Fibroblast of skin of right biceps (primary cell): ENCODE measurements around the gene HOXD3.
A peak's percentile ranks its signal among the peaks of the same experiment; 100 is the strongest.

Experiments used
- DNase-seq: peaks from one replicate; pipeline ENCODE4 v3.0.0-alpha.2; 2013

HOXD3 gene

DNA sequence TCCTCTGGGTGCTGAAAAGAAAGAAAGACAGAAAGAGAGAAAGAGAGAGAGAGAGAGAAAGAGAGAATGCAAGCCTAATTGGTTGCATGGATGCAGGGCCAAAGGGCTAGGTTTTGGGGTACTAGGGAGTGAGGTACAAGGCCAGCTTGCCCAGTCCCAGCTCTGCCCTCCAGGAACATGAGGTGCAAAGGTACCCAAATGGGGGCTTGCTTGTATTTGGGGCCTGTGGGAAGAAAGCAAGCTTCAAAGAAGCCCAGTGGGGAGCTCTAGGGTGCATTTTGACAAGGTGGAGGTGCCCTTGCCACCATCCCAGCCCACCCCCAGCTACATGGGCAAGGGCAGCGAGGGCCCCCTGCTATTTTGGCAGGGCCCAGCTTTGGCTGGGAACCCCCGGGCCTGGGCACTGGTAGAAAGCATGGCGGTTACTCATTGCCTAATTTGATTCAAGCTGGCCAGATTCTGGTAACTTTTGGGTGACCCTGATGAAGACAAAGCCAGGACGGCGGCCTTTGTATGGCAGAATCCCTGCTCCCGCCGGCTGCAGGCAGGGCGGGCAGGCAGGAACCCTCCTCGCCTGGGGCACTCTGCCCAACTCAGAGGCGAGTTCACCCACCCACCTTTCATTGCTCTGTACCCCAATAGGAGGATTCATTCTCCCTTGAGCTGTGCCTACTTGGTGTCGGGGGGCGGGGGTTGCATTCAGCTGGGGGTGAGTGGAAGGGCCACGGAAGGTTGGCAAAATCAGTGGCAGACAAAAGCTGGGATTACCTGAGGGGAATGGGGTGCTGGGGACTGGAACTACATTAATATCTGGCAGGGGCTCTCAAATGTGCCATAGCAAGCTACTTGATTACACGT lies 6.3 kb upstream of the HOXD3 start:
- no peak for DNase-seq

GRCh38 chr2:176151442-176152287 lies 5.4 kb upstream of the HOXD3 start, which contains the start of gene HOXD4:
Gene HOXD4 (plus strand): TSS chr2:176151550. CDS start chr2:176151634, 84 bp downstream.
- peak; percentile 68 for DNase-seq

DNA sequence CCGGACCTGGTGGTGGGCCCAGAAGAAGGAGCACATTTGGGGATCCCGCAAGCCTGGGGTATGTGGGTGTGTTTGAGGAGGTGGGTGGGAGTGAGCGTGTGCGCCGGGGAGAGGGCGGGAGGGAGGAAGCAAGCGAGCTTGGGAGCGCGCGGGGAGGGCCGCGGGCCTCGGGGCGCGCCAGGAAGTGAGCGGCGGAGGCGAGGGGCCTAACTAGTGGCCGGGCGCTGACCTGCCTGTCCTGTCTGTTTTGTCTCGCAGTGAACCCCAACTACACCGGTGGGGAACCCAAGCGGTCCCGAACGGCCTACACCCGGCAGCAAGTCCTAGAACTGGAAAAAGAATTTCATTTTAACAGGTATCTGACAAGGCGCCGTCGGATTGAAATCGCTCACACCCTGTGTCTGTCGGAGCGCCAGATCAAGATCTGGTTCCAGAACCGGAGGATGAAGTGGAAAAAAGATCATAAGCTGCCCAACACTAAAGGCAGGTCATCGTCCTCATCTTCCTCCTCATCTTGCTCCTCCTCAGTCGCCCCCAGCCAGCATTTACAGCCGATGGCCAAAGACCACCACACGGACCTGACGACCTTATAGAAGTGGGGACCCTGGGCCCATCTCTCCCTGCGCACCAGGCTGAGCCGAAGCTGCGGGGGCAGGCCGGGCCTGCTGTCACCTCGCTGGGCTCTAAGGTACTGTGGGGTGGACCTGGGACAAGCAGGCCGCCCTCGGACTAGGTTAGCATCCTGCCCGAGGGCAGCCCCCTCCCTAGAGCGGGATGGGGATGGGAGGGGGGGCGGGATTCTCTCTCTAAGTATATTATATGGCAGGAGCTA lies 4.5 kb upstream of the HOXD3 start:
- peak; percentile 61 for DNase-seq

GRCh38 chr2:176154576-176155252 lies 2.4 kb upstream of the HOXD3 start:
- DNase-seq, result no peak

DNA sequence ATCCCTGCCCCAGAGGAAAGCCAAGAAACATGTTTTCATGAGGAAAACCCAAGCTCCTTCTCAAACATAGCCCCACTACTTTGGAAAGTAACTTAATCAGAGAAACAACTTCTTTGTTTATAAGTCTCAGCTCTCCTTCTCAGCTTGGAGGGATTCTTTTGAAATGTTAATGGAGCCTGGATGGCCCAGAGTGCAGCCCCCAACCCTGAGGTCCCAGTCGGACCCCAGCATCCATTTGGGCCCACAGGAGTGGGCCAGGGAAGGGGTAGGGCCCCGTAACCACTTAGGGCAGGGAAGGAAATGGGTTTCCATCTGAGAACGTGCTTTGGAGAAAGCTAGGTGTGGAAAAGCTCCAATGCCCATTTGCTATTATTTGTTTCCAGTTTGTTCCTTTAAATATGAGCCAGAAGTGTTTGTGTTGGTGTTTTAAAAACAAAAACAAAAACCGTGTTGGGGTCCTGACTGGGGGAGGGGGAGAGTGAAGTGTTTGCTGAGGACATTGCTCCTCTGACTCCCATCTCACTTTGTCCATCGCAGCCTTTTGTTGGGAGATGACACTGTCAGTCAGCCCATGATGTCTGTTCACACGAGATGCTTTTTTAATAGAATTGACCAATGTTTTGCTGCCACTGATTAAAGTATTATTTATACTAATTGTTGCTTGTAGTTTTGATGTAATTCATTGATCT lies 1.6 kb upstream of the HOXD3 start:
- DNase-seq, result no peak

DNA sequence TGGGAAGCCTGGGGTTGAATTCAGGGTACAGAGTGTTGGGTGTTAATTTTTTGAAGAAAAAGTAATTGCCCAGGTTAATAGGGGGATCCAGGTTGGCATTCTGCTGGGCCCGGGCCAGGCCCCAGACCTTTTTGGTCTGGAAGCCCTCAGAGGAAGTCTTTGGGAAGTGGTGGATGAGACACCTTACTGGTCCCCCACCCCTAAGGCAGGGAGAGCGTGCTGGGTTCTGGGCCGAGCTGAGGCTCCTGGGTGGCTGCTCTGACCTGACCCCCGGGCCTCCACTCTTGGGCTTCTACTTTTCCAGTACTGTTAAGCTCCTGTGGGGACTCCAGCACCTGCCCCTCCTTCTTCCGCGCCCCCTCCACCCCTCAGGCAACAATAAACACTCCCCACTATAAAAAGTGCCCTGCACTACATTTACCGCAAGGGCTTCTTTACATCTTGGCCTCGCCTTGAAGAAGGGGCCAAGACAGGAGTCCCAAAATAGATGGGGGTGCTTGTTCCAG lies 753 bp upstream of the HOXD3 start:
- DNase-seq, result no peak

DNA sequence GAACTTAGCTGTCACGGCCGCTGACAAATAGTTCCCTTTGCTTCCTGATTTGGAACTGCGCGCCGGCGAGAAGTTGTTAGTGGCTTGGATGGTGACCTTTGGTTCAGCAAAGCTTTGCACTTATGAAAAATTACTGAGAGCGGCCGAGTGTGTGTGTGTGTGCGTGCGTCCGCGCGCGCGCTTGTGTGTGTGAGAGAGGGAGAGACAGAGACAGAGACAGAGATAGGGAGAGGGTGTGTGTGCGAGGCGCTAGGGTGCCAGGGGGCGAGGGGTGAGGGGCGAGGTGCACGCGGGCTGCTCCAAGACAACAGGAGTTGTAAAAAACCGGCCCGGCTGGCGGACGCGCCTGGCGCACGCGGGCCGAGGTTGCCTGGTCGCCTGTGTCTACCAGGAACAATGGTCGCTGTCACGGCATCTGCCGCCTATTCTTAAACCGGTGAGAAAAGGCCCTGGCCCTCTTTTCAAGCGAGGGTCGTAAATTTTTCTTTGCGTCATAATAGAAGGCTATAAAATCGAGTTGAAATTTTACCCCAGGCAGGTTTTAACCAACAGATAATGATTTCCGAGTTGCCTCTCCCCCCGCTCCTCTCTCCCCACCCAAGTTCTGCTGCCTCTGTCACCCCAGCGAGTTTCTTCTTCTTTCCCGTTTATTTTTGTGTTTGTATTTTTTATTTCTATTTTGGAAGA lies 535 bp downstream of the HOXD3 start:
- DNase-seq, result peak; percentile 59

DNA sequence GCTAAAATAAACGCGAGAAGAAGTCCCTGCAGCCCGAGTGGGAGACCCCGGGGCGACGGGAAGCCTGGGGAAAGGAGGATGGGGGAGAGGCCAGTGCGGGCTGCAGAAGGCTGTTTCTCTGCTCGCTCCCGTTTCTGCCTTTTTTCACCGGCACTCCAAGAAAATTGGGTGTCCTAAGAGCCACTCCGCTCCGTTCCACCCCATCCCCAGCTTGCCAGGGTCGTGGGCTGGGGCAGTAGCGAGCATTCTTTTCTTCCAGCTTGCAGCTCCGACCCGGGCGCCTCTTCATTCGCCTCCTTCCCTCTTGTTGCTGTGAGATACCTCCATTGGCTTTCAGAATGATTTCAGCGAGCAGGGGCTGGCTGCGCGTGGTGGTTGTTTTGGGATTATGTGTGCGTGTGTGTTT lies 1.1 kb downstream of the HOXD3 start:
- DNase-seq, result peak; percentile 68

DNA sequence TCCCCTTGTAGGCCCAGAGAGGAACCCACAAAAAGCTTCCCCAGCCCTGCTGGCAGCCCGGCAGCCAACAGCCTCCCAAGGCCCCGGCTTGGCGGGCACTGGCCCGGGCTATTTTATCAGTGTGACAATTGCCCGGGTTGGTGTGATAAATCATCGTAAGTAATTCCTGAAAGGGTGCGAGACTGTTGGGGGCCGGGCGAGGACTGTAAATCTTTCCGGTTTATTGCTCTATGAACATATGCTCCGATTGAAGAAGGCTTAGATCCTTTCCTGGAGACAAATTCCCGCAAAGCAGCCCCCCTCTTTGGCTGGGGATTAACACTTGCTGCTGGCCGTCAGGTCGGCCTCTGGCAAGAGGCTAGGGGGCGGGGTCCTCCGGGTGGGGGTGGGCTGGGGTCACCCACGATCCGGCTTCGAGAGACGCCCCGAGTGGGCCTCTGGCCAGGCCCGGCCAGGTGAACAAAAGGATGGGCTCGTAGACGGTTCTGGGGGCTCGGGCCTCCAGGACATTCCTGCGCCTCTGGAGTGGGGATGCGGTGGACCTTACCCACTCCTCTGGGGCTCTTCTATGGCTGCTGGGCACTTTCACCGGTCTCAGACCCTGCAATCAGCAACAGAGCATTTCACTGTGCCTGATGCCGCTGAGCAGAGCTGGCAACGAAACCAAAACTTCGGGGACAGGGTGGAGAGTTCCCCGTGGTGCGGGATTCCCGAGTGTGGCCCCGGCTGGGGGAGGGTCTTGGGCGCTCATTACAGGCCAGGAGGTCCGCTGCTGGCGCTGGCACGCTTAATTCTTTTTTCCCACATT lies 2.0 kb downstream of the HOXD3 start:
- peak; percentile 90 for DNase-seq

DNA sequence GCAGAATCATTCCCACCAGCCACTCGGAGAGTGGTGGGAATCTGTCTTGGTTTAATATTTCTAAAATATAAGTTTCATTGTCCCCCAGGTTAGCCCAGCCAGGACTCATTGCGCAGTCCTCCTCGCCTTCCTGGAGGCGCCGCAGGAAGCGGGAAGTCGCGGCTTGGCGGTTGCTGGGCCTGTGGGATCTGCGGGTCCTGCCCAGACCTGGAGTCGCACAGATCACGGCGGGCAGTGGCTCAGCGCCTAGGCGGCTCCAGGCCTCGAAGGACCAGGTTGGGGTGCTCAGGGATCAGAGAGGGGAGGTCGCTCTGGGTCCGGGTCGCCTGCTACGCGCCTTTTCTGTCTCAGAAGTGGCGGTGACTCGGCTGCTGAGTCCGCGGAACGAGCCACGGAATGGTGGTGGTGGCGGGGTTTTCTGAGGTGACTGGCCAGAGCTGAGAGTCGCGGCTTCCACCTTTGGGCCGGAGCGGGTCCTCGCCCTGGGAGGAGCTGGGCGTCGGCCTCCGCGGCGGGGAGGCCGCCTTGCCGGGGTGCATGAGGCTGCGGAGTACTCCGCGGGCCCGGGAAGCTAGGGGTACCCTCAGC lies 2.6 kb downstream of the HOXD3 start:
- DNase-seq, result peak; percentile 56

DNA sequence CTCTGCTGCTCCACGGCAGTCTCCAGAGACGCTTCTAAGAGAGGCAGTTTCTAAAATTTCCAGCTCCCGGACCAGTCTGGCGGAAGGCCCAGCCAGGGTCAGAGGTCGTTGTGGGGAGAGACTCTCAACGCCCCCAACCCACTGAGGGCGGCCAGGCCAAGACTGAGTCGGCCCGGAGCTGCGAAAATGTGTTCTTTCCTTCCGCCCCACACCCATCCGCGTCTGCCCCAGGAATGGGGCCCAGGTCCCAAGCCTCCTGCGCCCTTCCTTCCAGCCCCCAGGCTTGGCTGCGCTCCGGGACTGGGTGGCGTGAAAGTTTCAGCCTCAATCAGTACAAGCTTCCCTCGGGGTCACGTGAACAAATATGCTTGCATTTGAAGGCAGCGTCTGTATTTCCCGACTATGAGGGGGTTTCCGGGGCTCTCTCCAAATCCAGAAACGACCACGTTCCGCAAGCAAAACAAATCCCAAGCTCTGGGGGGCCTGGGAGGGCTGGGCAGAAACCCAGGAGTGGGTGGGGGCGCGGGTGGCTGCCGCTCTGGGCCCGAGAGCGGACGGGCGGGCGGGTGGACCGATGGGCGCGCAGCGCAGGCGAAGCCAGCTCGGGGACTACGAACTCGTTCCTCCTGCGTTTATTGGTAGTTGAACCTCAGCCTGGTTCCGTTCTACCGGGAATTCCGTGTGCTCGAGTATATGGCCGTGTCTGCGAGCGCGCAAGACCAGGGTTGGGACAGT lies 3.3 kb downstream of the HOXD3 start:
- peak; percentile 84 for DNase-seq

GRCh38 chr2:176160986-176161824 lies 4.1 kb downstream of the HOXD3 start:
- DNase-seq, result peak; percentile 66

- peak; percentile 93 for DNase-seq
Measured at GRCh38 chr2:176161825-176162626, 4.9 kb downstream of the HOXD3 start.

- no peak for DNase-seq
Measured at GRCh38 chr2:176162911-176163671, 6.0 kb downstream of the HOXD3 start.

DNA sequence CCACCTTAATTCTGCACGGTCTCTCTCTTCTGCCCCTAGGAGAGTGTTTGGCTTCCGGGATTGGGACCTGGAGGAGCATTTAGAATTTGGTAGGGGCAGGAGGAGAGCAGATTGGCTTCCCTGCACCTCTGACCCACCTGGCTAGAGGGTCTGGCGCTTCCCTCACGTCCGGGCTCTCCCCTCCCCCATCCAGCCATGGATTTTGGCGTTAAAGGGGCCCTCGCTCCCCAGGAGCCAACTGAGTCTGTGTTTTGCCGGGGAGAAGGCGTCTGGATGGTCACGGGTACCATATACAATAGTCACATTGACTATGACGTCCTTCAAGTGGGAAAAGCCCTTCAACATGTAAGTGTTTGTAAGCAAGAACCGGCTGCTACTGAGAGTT lies 6.6 kb downstream of the HOXD3 start:
- no peak for DNase-seq

GRCh38 chr2:176164201-176164600 lies 7.1 kb downstream of the HOXD3 start:
- no peak for DNase-seq
